HPDE6-E6E7 (cell line): ENCODE measurements around the gene DCTD.
"Not testable (repeated sequence)": the region's sequence is repeated elsewhere in the genome, so short reads cannot be mapped to it uniquely, and the experiment has no call there.

ENCODE experiments used
- DNase-seq: peaks from one replicate; pipeline ENCODE4 v3.0.0; 2011; ENCODE audit warnings: missing footprints; ENCODE audit errors: extremely low spot score

Gene DCTD

DNA sequence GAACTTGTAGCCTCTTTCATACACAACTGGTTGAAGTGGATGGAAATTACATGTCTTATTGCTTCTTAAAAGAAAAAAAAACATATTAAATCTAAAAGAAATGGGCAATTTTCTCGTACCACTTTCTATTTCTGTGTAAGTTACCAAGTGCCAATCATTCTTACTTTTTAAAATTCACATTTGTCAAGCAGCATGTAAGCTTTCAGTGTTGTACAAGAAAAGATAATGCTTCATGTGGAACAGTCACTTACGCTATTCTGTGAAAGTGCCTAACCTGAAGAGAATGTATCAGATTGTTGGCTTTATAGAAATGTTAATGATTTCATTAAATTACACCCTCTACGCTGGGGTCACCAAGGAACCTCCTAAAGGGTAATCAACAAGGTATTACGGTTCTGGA lies 4.4 kb upstream of the DCTD start:
- DNase-seq: no peak

DNA sequence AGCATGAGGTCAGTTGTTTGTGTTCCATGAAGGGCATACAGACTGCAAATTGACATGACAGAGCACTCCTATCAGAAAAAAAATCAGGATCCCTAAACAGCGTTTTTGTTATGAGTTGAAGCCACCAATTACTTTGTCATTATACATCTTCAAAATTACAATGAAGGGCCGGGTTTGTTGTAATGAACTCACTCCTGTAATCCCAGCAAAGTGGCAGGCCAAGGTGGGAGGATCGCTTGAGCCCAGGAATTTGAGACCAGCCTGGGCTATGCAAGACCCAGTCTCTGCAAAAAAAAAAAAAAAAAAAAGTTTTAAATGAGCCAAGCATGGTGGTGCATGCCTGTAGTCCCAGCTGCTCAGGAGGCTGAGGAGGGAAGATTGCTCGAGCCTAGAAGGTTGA lies 3.5 kb upstream of the DCTD start:
- no peak for DNase-seq

GRCh38 chr4:182918791-182919302 lies 1.7 kb upstream of the DCTD start:
- DNase-seq: no peak

DNA sequence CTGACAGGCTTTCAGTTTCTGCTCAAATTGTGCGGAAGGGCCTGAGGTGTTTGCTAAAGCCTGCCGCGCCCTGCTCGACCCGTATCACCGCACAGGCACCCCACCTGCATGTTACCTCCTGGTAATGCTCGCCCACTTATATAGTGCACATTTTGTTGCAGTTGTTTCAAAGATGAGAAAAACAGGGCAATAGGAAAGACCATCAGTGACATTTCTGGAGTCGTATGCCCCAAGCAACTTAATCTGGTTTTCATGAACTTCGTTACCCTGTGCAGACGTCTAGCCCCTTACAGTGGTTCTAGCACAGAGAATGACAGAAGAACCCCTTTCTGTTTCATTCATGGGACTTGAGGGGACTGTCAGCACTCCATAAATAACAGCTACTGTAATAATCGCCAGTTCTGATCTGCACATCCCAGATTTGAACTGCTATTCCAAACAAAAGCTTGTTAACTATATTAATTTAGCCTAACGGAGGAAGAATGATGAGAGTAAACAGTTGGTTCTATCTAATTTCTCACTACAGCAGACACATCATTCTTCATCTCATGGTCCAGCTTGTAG lies 940 bp upstream of the DCTD start:
- no peak for DNase-seq

GRCh38 chr4:182916483-182917181 lies 554 bp downstream of the DCTD start:
- peak; percentile 49 for DNase-seq

DNA sequence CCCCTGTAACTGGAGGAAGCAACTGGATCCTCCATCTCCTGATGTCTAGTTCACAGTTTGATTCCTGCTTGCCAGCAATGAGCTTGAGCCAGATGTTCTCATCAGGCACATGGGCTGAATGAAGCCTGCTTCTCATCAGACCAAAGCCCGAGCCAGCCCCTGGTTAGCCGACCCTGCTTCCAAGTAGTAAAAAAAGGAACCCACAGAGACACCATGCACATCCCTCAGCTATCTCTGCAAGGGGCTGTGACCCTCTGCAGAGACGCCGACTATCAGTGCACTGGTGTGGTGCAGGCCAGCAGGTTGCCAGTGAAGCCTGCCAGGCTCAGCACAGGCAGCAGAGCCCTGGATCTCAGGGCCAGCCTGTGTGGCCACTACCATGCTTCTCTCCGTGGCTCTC lies 2.8 kb downstream of the DCTD start:
- no peak for DNase-seq

DNA sequence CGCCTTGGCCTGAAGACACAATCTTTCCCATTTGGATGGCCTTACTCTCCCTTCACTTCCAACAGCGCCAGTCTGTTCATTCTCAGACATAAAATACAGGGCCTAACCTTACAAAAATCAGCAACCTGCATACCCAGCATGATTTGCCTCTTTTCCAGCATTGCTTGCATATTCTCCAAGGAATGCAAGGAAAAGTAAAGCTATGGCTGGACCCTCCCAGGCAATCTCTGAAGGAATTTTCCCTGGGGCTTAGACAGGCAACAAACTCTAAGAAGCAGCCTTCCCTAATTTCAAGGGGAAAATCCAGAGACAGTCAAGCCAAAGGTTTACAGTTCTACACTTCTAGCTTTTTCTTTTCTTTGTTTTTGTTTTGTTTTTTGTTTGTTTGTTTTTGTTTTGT lies 3.6 kb downstream of the DCTD start:
- DNase-seq: no peak

- DNase-seq: no peak
Observed at GRCh38 chr4:182913036-182913435, 4.2 kb downstream of the DCTD start.

- DNase-seq: no peak
Observed at GRCh38 chr4:182908124-182908523, 9.1 kb downstream of the DCTD start.

DNA sequence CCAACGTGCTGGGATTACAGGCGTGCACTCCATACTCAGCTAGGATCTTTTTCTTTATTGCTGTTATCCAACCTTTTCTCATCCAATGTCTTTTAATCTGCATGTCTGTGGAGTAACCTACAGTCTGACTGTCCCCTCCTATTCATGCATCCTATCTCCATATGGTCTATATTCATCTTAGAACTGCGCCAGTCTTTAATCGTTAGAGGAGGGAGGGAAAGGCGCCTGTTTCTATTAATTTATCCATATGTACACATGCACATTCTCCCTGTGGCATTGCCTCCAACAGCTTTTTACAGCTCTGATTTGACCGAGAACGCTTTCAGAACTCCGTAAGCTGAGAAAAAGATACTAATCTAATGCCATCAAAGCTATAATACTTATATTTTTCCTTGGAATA lies 9.8 kb downstream of the DCTD start:
- no peak for DNase-seq

- no peak for DNase-seq
Observed at GRCh38 chr4:182906786-182907185, 10.4 kb downstream of the DCTD start.

- no peak for DNase-seq
Observed at GRCh38 chr4:182905038-182905437, 12.1 kb downstream of the DCTD start.

- DNase-seq: no peak
Observed at GRCh38 chr4:182904211-182904761, 12.9 kb downstream of the DCTD start.

DNA sequence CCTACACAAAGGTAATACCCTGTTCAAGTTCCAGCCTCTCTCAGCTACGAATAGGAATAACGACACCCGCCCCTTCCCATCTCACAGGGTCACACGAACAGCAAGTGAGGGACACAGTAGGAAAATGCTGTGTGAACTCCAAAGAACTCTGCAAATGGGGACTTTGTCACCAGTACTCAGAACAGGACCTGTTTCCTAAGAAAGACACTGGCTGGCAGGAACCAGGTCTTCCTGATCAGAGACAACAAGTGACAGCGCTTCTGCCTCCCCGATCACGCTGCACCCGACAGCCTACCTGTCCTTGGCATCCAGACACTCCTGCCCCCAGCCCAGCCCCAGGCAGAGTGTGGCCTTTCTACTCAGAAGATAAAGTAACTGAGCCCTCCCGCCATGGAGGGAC lies 14.2 kb downstream of the DCTD start:
- DNase-seq: no peak

- no peak for DNase-seq
Observed at GRCh38 chr4:182901337-182901736, 15.8 kb downstream of the DCTD start.

DNA sequence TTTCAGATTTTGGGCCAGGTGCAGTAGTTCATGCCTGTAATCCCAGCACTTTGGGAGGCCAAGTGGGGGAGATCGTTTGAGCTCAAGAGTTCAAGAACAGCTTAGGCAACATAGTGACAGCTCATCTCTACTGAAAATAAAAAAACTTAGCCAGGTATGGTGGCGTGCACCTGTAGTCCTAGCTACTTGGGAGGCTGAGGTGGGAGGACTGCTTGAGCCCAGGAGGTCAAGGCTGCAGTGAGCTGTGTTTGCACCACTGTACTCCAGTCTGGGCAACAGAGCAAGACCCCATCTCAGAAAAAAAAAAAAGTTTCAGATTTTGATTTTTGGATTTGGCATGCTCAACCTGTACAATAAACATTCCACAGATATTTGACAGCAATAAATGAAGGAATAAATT lies 17.2 kb downstream of the DCTD start:
- DNase-seq: not testable (repeated sequence)

DNA sequence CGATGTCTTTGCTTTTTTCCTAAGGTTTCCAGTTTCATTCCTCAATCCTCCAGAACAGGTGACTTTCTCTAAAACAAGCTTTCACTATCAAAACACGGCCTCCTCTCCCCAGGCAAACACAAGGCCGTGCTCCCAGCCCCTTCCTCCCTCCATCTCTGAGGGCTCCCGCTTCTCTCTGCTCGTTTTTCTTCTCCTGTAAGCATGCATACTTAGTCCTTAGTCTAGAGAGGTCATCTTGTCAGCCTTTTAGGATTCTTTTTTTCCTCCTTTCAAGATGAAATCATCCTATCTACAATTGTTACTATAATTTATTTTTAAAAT lies 18.7 kb downstream of the DCTD start:
- no peak for DNase-seq

DNA sequence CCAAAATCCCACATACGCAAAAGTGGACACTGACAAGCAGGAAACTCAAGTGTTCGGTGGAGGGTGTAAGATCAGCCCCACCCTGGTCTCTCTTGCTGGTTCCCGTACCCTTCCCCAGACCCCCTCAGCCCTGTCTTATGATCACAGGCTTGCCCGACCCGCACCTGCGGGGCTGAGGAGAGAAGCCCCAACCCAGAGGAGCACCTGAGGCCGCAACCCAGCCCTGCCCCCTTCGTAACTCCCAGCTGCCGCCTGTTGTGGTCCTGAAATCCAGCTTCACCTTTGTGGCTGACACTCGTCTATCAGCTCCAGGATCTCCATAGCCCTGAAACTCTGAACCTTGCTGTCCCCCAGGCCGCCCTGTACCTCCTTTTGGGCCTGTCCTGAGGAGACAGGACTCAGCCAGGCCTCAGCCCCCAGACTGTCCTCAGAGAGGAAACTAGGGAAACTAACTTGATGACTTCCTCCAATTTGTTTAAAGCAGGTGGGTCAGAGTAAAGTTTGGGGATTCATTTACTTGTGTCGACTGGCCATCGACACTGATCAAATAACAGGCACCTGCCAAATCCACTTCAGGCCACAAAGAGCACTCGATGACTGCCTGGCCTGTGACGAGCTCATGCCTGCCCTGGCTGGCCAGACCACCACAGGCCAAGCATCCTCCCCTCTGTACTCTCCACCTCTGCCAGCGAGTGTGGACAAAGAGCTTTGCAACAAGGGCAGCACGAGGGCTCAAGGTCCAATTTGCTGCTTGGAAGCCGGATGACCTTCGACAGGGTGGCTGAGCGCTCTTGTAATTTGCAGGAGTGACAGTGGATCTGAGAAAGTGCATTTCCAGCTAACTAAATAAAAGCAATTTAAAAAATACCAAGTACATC lies 19.3 kb downstream of the DCTD start:
- no peak for DNase-seq

DNA sequence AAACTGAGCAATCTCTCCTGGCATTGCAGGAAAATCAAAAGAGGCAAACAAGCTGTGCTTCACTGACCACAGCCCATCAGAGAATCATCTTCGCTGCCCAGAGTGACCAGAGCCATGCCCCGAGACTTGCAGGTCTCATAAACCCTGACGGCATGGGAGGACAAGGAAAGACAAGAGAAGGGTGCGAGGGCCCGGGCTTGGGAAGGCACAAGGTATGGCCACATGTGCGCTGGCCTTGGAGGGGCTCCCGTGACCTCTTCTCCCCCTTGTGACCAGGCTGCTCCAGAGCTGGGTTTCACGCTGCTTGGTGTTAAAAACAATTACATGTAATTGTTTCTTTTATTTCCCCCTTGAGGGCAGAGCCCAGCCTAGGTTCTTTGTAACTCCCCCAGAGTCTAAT lies 20.8 kb downstream of the DCTD start:
- DNase-seq: no peak

GRCh38 chr4:182895791-182896292 lies 21.3 kb downstream of the DCTD start:
- DNase-seq: no peak

GRCh38 chr4:182894681-182895275 lies 22.4 kb downstream of the DCTD start:
- DNase-seq: no peak

DNA sequence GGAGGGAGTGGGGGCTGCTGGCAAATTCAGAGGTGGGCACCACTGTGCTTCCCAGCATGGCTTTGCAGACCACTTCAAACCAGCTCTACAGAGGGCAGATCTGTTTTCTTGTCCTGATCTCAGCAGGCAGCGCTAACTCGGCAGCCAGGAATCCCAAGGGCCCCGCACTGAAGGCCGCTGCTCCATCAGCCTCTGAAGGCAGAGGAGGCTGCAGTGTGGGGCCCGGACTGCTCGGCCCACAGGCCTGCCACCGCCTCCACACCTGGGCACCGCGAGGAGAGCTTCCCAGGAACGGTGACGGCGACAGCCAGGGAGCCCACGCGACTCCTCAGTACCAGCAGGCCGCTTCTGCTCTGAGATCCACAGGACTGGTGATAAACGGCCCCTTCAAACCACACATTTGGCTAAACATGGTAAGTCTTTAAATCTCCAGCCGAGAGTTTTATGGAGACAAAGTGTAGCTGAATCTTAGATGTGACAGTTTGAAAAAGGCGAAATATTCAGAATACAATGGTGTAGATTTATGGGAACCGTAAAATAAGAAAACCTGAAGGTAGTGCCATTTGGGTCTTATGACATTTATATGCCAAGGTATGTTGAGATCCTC lies 23.6 kb downstream of the DCTD start:
- DNase-seq: no peak
